ENCODE data around the gene ACTC1. TPM values are rescaled to one million over a fixed set of nuclear protein-coding genes. Genes with fewer than 3 reads are reported as not detected.

ACTC1 gene
- total and polyA plus RNA-seq, 2 donors (not counting 3 experiments of a cell fraction or from before 2014, with no cell fraction given), result 1.0 TPM; not detected in 1

- FAIRE-seq, result no peak
- intact Hi-C loops (cut with micrococcal nuclease), result no loop called here
- ChIA-PET CTCF (no interaction called here), POLR2A (no interaction called here)
- Histone ChIP-seq H3K36me3 (ENCODE audit: control insufficient read depth in 2 of 2, extremely low read depth in 1 of 2, insufficient read depth in 2 of 2, low read length in 2 of 2) (no peaks in the 10 kb centered on the region), H2AFZ (ENCODE audit: low read depth, low read length) (no peak overlapping the region), H3K4me2 (ENCODE audit: insufficient read depth, low read length) (no peak overlapping the region), H3K9ac (replicated peaks; ENCODE audit: extremely low read depth, insufficient read depth, low read length) (no peak overlapping the region), H3K4me3 (replicated peaks in 1 of 3; ENCODE audit: insufficient read depth in 1 of 3, low read depth in 1 of 3, low read length in 3 of 3) (no peak overlapping the region), H3K4me1 (ENCODE audit: control insufficient read depth, extremely low read depth, insufficient read depth, low read length) (no peaks in the 10 kb centered on the region), H3K27me3 (ENCODE audit: control insufficient read depth in 2 of 2, insufficient read depth in 2 of 2, low read length in 2 of 2) (peaks cover 9 to 10% of the 10 kb centered on the region in 2 experiments), H3K27ac (ENCODE audit: insufficient read depth, low read depth, low read length) (no peak overlapping the region), H3K79me2 (ENCODE audit: control insufficient read depth, insufficient read depth, low read length) (no peaks in the 10 kb centered on the region), H3K9me3 (replicated peaks; ENCODE audit: control insufficient read depth, insufficient read depth, low read length) (no peaks in the 10 kb centered on the region), H3K9me1 (replicated peaks; ENCODE audit: control insufficient read depth, extremely low read depth, insufficient read depth, low read length) (no peaks in the 10 kb centered on the region), H4K20me1 (replicated peaks; ENCODE audit: control insufficient read depth, extremely low read depth, insufficient read depth, low read length) (no peaks in the 10 kb centered on the region)
- TF ChIP-seq POLR2AphosphoS5 (IDR thresholded peaks at IDR 0.05; ENCODE audit: insufficient read depth, low read depth, low read length), result no peak
- no peak for TF ChIP-seq JUN (IDR thresholded peaks at IDR 0.05; ENCODE audit: borderline replicate concordance, insufficient read depth, insufficient read length, low read depth)
- no peak for TF ChIP-seq MAX (IDR thresholded peaks at IDR 0.05; ENCODE audit: insufficient read depth, insufficient read length)
- no peak for TF ChIP-seq POLR2A (IDR thresholded peaks at IDR 0.05; ENCODE audit: low read depth, low read length)
- no peak for TF ChIP-seq GATA2 (IDR thresholded peaks at IDR 0.05; ENCODE audit: insufficient read depth, insufficient read length, low read depth, low read length)
- no peak for TF ChIP-seq CTCF (IDR thresholded peaks at IDR 0.05; ENCODE audit: extremely low read depth in 1 of 2, insufficient read depth in 1 of 2, low read depth in 1 of 2, low read length in 2 of 2)
- no peak for TF ChIP-seq FOS (IDR thresholded peaks at IDR 0.05; ENCODE audit: borderline replicate concordance, insufficient read depth, low read length)
- TF ChIP-seq MYC (IDR thresholded peaks at IDR 0.05; ENCODE audit: low read depth, low read length), result no peak
- no peak for TF ChIP-seq EZH2 (IDR thresholded peaks at IDR 0.05; ENCODE audit: borderline replicate concordance, low read depth, low read length, severe bottlenecking)
- BruUV-seq (replicated peaks), result no TSS peak
- dilution Hi-C loops (cut with MboI; ENCODE audit: extremely low pct_ligation_motif_present, low sequenced_read_pairs), result no loop called here
- DNase-seq (ENCODE audit: low read depth, low spot score), result no peak
Observed at GRCh38 chr15:34783991-34784390, 11.4 kb downstream of the ACTC1 start.
